PC-9 (cell line): ENCODE results near the gene DOCK4. TPM values are rescaled to one million over a fixed set of nuclear protein-coding genes. Genes with fewer than 3 reads are reported as not detected.

Experiments
- BruUV-seq: library from RNA; stranded (reverse); fragments of 400-500 nt; replicated peaks from 2 replicates; lab custom pipeline; 2021; lab: Mats Ljungman, UMichigan
- CTCF ChIA-PET: fragments of 300-600 bp; sonication (Branson Sonifier 250); formaldehyde crosslinking; loops from one replicate; lab custom pipeline; 2022; ENCODE audit warnings: antibody characterized with exemption; lab: Charles Lee
- POLR2A ChIA-PET: fragments of 300-600 bp; sonication (Branson Sonifier 250); formaldehyde crosslinking; loops from one replicate; lab custom pipeline; 2022; ENCODE audit warnings: antibody characterized with exemption; ENCODE audit not compliant: unreplicated experiment; lab: Charles Lee
- DNase-seq, 2 experiments: peaks; one replicate each; pipeline versions ENCODE4 v3.0.0 to v3.0.0-alpha.2; 2015 to 2022; ENCODE audit warnings: mixed read lengths in 1 of 2
- H2AFZ ChIP-seq: fragments of 200-600 bp; sonication (generic); 2 replicates; pipeline ENCODE4 v1.8.1; 2017; ENCODE audit warnings: antibody characterized with exemption
- H3F3A ChIP-seq: fragments of 200-600 bp; sonication (generic); 2 replicates; pipeline ENCODE4 v1.8.1; 2017; ENCODE audit warnings: antibody characterized with exemption, mild to moderate bottlenecking, low read depth; ENCODE audit not compliant: insufficient read depth
- H3K27ac ChIP-seq: fragments of 200-600 bp; sonication (generic); 2 replicates; pipeline ENCODE4 v1.6.1; 2016; ENCODE audit warnings: mixed run types
- H3K27me3 ChIP-seq: fragments of 200-600 bp; sonication (generic); 2 replicates; pipeline ENCODE4 v1.6.1; 2016; ENCODE audit warnings: low read depth, mixed run types; ENCODE audit not compliant: insufficient read depth
- H3K36me3 ChIP-seq: fragments of 200-600 bp; sonication (generic); 2 replicates; pipeline ENCODE4 v1.6.1; 2016; ENCODE audit warnings: low read depth, mixed run types
- H3K4me1 ChIP-seq: fragments of 200-600 bp; sonication (generic); replicated peaks from 2 replicates; pipeline ENCODE4 v1.6.1; 2016; ENCODE audit warnings: mixed run types; ENCODE audit not compliant: insufficient read depth
- H3K4me2 ChIP-seq: fragments of 200-600 bp; sonication (generic); 2 replicates; pipeline ENCODE4 v1.6.1; 2017; ENCODE audit warnings: mixed run types
- H3K4me3 ChIP-seq: fragments of 200-600 bp; sonication (generic); 2 replicates; pipeline ENCODE4 v1.6.1; 2016; ENCODE audit warnings: mixed run types
- H3K79me2 ChIP-seq: fragments of 200-600 bp; sonication (generic); 2 replicates; pipeline ENCODE4 v1.6.1; 2017; ENCODE audit warnings: low read depth, mixed run types
- H3K9me2 ChIP-seq: fragments of 200-600 bp; sonication (generic); 2 replicates; pipeline ENCODE4 v1.8.1; 2017; ENCODE audit warnings: mild to moderate bottlenecking; ENCODE audit not compliant: insufficient read depth
- H3K9me3 ChIP-seq: fragments of 200-600 bp; sonication (generic); 2 replicates; pipeline ENCODE4 v1.8.1; 2016; ENCODE audit warnings: low read depth; ENCODE audit not compliant: insufficient read depth
- H4K20me1 ChIP-seq: fragments of 200-600 bp; sonication (generic); 2 replicates; pipeline ENCODE4 v1.8.1; 2017; ENCODE audit not compliant: insufficient read depth
- EZH2 ChIP-seq: fragments of 200-600 bp; sonication (generic); IDR thresholded peaks from 2 replicates; pipeline ENCODE4 v1.8.0; 2017; ENCODE audit warnings: antibody characterized with exemption, low read depth
- intact Hi-C: fragments of 100-400 bp; cut with micrococcal nuclease; formaldehyde crosslinking; loops from one replicate; pipeline ENCODE4 v1.10.0; 2022; ENCODE audit not compliant: unreplicated experiment
- total RNA-seq: library from RNA; stranded (reverse); gene quantifications from 2 replicates; pipeline ENCODE4 v1.2.3, GENCODE V29; 2021
- TF ChIP-seq, protein P1 (sequence below): fragments of 200-600 bp; sonication (generic); conservative IDR thresholded peaks from 2 replicates; pipeline ENCODE4 v1.6.1; 2017; ENCODE audit warnings: mixed run types, antibody characterized with exemption, mild to moderate bottlenecking, moderate library complexity

The DOCK4 gene
- total RNA-seq, 1 experiment from 2014 or later, result 0.98 TPM

DNA sequence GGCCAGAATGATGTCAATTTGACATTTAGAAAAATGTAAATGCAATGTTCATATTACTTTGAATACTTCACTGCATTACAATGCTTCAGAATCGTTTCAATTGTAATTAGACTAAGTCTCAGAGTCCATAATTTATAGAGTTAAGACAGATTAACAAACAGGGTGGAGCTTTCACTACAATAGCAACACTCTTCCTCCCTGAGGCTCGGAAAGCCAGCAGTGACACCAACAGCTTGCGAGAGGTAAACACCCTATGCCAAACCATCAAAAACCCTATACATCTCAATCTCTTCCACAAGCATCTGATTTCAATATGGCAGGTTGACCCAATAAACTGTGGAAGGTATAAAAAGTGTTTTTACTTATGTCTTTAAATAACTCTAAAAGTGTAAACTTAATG lies 72.2 kb downstream of the DOCK4 start:
- no peaks in the 10 kb centered on the region for H3K79me2 ChIP-seq
- H3K4me2 ChIP-seq, result no peak overlapping the region
- ChIA-PET CTCF (no interaction called here), POLR2A (no interaction called here)
- H3F3A ChIP-seq, result no peaks in the 10 kb centered on the region
- 0 out of 2 replicates have a peak, but pooled peaks cover 5% of the 10 kb centered on the region for H3K4me1 ChIP-seq
- no peak overlapping the region for H3K27ac ChIP-seq
- H4K20me1 ChIP-seq, result no peaks in the 10 kb centered on the region
- H3K4me3 ChIP-seq, result no peak overlapping the region
- H3K27me3 ChIP-seq, result no peaks in the 10 kb centered on the region
- no peak for DNase-seq
- no peaks in the 10 kb centered on the region for H3K36me3 ChIP-seq
- no peaks in the 10 kb centered on the region for H3K9me3 ChIP-seq
- intact Hi-C loops, result no loop called here
- H3K9me2 ChIP-seq, result no peaks in the 10 kb centered on the region
- no peak overlapping the region for H2AFZ ChIP-seq
- BruUV-seq, result no TSS peak
- TF ChIP-seq, protein P1, sequence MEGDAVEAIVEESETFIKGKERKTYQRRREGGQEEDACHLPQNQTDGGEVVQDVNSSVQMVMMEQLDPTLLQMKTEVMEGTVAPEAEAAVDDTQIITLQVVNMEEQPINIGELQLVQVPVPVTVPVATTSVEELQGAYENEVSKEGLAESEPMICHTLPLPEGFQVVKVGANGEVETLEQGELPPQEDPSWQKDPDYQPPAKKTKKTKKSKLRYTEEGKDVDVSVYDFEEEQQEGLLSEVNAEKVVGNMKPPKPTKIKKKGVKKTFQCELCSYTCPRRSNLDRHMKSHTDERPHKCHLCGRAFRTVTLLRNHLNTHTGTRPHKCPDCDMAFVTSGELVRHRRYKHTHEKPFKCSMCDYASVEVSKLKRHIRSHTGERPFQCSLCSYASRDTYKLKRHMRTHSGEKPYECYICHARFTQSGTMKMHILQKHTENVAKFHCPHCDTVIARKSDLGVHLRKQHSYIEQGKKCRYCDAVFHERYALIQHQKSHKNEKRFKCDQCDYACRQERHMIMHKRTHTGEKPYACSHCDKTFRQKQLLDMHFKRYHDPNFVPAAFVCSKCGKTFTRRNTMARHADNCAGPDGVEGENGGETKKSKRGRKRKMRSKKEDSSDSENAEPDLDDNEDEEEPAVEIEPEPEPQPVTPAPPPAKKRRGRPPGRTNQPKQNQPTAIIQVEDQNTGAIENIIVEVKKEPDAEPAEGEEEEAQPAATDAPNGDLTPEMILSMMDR, result no peak
- no peak for TF ChIP-seq EZH2

DNA sequence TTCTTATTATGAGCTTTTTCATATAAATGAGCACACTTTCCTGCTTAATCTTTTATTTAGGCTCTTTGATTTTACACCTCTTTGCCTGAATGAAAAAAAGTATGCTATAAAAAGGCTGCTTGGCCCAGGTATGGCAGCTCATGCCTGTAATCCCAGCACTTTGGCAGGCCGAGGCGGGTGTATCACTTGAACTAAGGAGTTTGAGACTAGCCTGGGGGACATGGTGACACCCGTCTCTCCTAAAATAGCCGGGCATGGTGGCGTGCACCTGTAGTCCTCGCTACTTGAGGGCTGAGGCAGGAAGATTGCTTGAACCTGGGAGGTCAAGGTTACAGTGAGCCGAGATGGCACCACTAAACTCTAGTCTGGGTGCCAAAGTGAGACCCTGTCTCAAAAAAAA lies 72.9 kb downstream of the DOCK4 start:
- no peaks in the 10 kb centered on the region for H3F3A ChIP-seq
- 0 out of 2 replicates have a peak, but pooled peaks cover 5% of the 10 kb centered on the region for H3K4me1 ChIP-seq
- H3K4me3 ChIP-seq, result no peak overlapping the region
- H3K4me2 ChIP-seq, result no peak overlapping the region
- no peaks in the 10 kb centered on the region for H3K79me2 ChIP-seq
- CTCF ChIA-PET, result no interaction called here
- TF ChIP-seq, protein P1, result no peak
- TF ChIP-seq EZH2, result no peak
- intact Hi-C loops, result no loop called here
- H3K27ac ChIP-seq, result no peak overlapping the region
- no peaks in the 10 kb centered on the region for H3K36me3 ChIP-seq
- no TSS peak for BruUV-seq
- no peaks in the 10 kb centered on the region for H3K9me2 ChIP-seq
- DNase-seq, result no peak
- no peaks in the 10 kb centered on the region for H3K9me3 ChIP-seq
- H3K27me3 ChIP-seq, result no peaks in the 10 kb centered on the region
- no peaks in the 10 kb centered on the region for H4K20me1 ChIP-seq
- H2AFZ ChIP-seq, result no peak overlapping the region
- POLR2A ChIA-PET, result no interaction called here

DNA sequence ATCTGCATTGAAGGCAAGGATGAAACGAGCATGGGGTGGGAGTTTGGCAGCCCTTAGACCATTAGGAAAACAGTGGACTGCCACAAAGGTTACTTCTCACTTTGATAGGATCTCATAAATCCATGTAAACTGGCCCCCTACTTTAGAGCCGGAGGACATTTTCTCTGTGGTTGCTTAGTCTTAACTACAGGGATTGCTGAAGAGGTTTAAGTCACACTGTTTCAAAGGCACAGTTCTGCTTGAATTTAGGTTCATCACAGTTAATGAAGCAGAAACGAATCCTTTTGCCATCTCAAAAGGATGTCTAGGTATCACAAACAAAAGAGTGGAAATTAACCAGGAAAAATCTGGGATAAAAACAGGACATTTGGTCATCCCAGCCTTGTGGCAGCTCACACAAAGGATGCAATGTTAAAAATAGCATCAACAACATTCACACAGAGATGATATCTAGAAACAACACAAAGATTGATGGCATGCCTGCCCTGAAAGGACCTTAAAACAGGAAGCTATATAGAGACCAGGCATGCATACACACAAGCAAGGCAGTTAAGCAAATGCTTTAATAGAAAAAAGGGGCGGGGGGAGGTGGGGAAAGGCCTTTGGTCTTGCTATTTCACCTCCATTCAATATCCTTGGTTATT lies 74.0 kb downstream of the DOCK4 start:
- Histone ChIP-seq H3K9me3 (no peaks in the 10 kb centered on the region), H3K4me2 (no peak overlapping the region), H2AFZ (no peak overlapping the region), H3K36me3 (no peaks in the 10 kb centered on the region), H3F3A (no peaks in the 10 kb centered on the region), H3K4me1 (0 out of 2 replicates have a peak, but pooled peaks cover 5% of the 10 kb centered on the region), H3K79me2 (no peaks in the 10 kb centered on the region), H3K9me2 (no peaks in the 10 kb centered on the region), H4K20me1 (no peaks in the 10 kb centered on the region), H3K4me3 (no peak overlapping the region), H3K27ac (no peak overlapping the region), H3K27me3 (no peaks in the 10 kb centered on the region)
- no TSS peak for BruUV-seq
- ChIA-PET CTCF (no interaction called here), POLR2A (no interaction called here)
- DNase-seq, result no peak
- TF ChIP-seq, protein P1, result no peak
- TF ChIP-seq EZH2, result no peak
- intact Hi-C loops, result no loop called here
